Prostate gland (tissue), 2 donors: ENCODE measurements around the gene ACACB.

Source experiments
- POLR2AphosphoS5 ChIP-seq: sonication (generic); formaldehyde crosslinking; IDR thresholded peaks from one replicate; pipeline ENCODE4 v1.6.1; 2017; ENCODE audit warnings: antibody characterized with exemption
- TF ChIP-seq, protein P1 (sequence below), 4 experiments: fragments of 200-600 bp in 2 of 4; fragments of 450-650 bp in 2 of 4; sonication (generic) in 2 of 4; IDR thresholded peaks; 1 replicate in 3 of 4; 2 replicates in 1 of 4; pipeline ENCODE4 v1.5.1; 2016 to 2019; ENCODE audit warnings: antibody characterized with exemption in 4 of 4, mild to moderate bottlenecking in 2 of 4, moderate library complexity in 2 of 4

GRCh38 chr12:109275173-109275572 is 158.8 kb downstream of the ACACB start:
- TF ChIP-seq POLR2AphosphoS5 = no peak
- TF ChIP-seq, protein P1, sequence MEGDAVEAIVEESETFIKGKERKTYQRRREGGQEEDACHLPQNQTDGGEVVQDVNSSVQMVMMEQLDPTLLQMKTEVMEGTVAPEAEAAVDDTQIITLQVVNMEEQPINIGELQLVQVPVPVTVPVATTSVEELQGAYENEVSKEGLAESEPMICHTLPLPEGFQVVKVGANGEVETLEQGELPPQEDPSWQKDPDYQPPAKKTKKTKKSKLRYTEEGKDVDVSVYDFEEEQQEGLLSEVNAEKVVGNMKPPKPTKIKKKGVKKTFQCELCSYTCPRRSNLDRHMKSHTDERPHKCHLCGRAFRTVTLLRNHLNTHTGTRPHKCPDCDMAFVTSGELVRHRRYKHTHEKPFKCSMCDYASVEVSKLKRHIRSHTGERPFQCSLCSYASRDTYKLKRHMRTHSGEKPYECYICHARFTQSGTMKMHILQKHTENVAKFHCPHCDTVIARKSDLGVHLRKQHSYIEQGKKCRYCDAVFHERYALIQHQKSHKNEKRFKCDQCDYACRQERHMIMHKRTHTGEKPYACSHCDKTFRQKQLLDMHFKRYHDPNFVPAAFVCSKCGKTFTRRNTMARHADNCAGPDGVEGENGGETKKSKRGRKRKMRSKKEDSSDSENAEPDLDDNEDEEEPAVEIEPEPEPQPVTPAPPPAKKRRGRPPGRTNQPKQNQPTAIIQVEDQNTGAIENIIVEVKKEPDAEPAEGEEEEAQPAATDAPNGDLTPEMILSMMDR (IDR thresholded peaks at IDR 0.05) = no peak
